HepG2 (cell line): ENCODE measurements around the gene STAT6. TPM values are rescaled to one million over a fixed set of nuclear protein-coding genes. Genes with fewer than 3 reads are reported as not detected.

Experiments used
- ERF ChIP-seq: IDR thresholded peaks from 2 replicates; pipeline ENCODE4 v1.6.1; 2018; ENCODE audit warnings: missing biosample characterization, missing genetic modification reagents
- ESRRA ChIP-seq: sonication (generic); formaldehyde crosslinking; IDR thresholded peaks from 2 replicates; pipeline ENCODE4 v1.5.1; 2020; ENCODE audit warnings: mild to moderate bottlenecking, low read depth, missing genetic modification reagents
- GATAD2A ChIP-seq: IDR thresholded peaks from 2 replicates; pipeline ENCODE4 v1.6.1; 2016
- GLI4 ChIP-seq: sonication (generic); formaldehyde crosslinking; IDR thresholded peaks from 2 replicates; pipeline ENCODE4 v1.5.1; 2020; ENCODE audit warnings: missing genetic modification reagents, mild to moderate bottlenecking, moderate library complexity, borderline replicate concordance
- HNF4G ChIP-seq, 2 experiments: sonication (generic) in 1 of 2; formaldehyde crosslinking in 1 of 2; IDR thresholded peaks; 2 replicates each; pipeline versions ENCODE4 v1.4.0 to v1.6.1; 2011 to 2020; ENCODE audit warnings: borderline replicate concordance in 2 of 2, low read depth in 2 of 2, mild to moderate bottlenecking in 2 of 2, low read length in 1 of 2, missing genetic modification reagents in 1 of 2, moderate library complexity in 1 of 2
- MAZ ChIP-seq, 2 experiments: sonication (generic) in 1 of 2; formaldehyde crosslinking in 1 of 2; IDR thresholded peaks; 2 replicates each; pipeline versions ENCODE4 v1.5.0 to v1.6.1; 2012 to 2020; ENCODE audit warnings: low read depth in 2 of 2, mild to moderate bottlenecking in 2 of 2, borderline replicate concordance in 1 of 2, improper control_type of control experiment in 1 of 2, low read length in 1 of 2, missing genetic modification reagents in 1 of 2, moderate library complexity in 1 of 2
- NR0B2 ChIP-seq: sonication (generic); formaldehyde crosslinking; IDR thresholded peaks from 2 replicates; pipeline ENCODE4 v1.4.0; 2020; ENCODE audit warnings: mild to moderate bottlenecking, missing genetic modification reagents
- PAXIP1 ChIP-seq: sonication (generic); formaldehyde crosslinking; conservative IDR thresholded peaks from 2 replicates; pipeline ENCODE4 v1.4.0; 2020; ENCODE audit warnings: mild to moderate bottlenecking, missing genetic modification reagents, moderate library complexity
- SALL1 ChIP-seq: sonication (generic); formaldehyde crosslinking; IDR thresholded peaks from 2 replicates; pipeline ENCODE4 v1.8.0; 2022; ENCODE audit warnings: mild to moderate bottlenecking, missing genetic modification reagents
- SP5 ChIP-seq: IDR thresholded peaks from 2 replicates; pipeline ENCODE4 v1.6.1; 2016; ENCODE audit warnings: low read depth, borderline replicate concordance
- SRSF1 ChIP-seq: fragments of 200-400 bp; formaldehyde crosslinking; optimal IDR thresholded peaks from 2 replicates; pipeline ENCODE3; 2017; ENCODE audit warnings: mild to moderate bottlenecking, low read depth, low read length, moderate library complexity
- SRY ChIP-seq: sonication (generic); formaldehyde crosslinking; IDR thresholded peaks from 2 replicates; pipeline ENCODE4 v1.8.0; 2022; ENCODE audit warnings: mild to moderate bottlenecking, missing genetic modification reagents
- TBX2 ChIP-seq: sonication (generic); formaldehyde crosslinking; IDR thresholded peaks from 2 replicates; pipeline ENCODE4 v1.5.0; 2020; ENCODE audit warnings: missing genetic modification reagents, mild to moderate bottlenecking, borderline replicate concordance
- TCF7 ChIP-seq: sonication (generic); IDR thresholded peaks from 2 replicates; pipeline ENCODE4 v1.6.1; 2016; ENCODE audit warnings: antibody characterized with exemption, low read depth
- THRA ChIP-seq: sonication (generic); formaldehyde crosslinking; IDR thresholded peaks from 2 replicates; pipeline ENCODE4 v1.4.0; 2020; ENCODE audit warnings: missing genetic modification reagents, borderline replicate concordance
- ZFP91 ChIP-seq: sonication (generic); formaldehyde crosslinking; IDR thresholded peaks from 2 replicates; pipeline ENCODE4 v1.9.0; 2022; ENCODE audit warnings: missing genetic modification reagents, mild to moderate bottlenecking, borderline replicate concordance
- ZFY ChIP-seq: sonication (generic); formaldehyde crosslinking; IDR thresholded peaks from 2 replicates; pipeline ENCODE4 v1.4.0; 2020; ENCODE audit warnings: missing genetic modification reagents
- ZNF746 ChIP-seq: sonication (generic); formaldehyde crosslinking; IDR thresholded peaks from 2 replicates; pipeline ENCODE4 v1.8.0; 2022; ENCODE audit warnings: mild to moderate bottlenecking, missing genetic modification reagents
- ZSCAN25 ChIP-seq: sonication (generic); formaldehyde crosslinking; IDR thresholded peaks from 2 replicates; pipeline ENCODE4 v1.8.0; 2022; ENCODE audit warnings: mild to moderate bottlenecking, missing genetic modification reagents
- polyA plus RNA-seq, 8 experiments: library from polyadenylated mRNA; depleted of rRNA in 3 of 8; stranded (reverse) in 7 of 8; unstranded in 1 of 8; fragments of >200 nt; fragmentation: Illumina TruSeq in 4 of 8; extraction: Trizol in 4 of 8; gene quantifications; 2 replicates each; pipeline versions ENCODE4 v1.2.1 to v1.2.3, GENCODE V29; 2011 to 2016; ENCODE audit warnings: low read depth in 4 of 8, missing spikeins in 1 of 8, mixed read lengths in 1 of 8; ENCODE audit not compliant: insufficient read depth in 1 of 8
- total RNA-seq, 5 experiments: library from RNA; depleted of rRNA; stranded (reverse); fragments of >200 nt; fragmentation: Illumina TruSeq; extraction: Trizol; gene quantifications; 2 replicates each; pipeline ENCODE4 v1.2.3, GENCODE V29; 2016; ENCODE audit warnings: low read depth in 1 of 5

The STAT6 gene
- total and polyA plus RNA-seq, 2 of the 13 experiments (the other 11 are each of a cell fraction or from before 2014, with no cell fraction given): 28.0 to 62.2 TPM

- TF ChIP-seq NR0B2: no peak
- peak; percentile 79; the same call in 1 of the 2 replicates for TF ChIP-seq THRA (CRISPR knock-in tag)
- TF ChIP-seq SALL1 (CRISPR knock-in tag): peak; percentile 71
- TF ChIP-seq HNF4G (IDR thresholded peaks at IDR 0.05; ENCODE audit: borderline replicate concordance, low read depth, low read length): peak; percentile 83; the same call in 1 of the 2 replicates
- peak; percentile 70; the same call in 1 of the 2 replicates for TF ChIP-seq HNF4G (CRISPR knock-in tag; IDR thresholded peaks at IDR 0.05; ENCODE audit: borderline replicate concordance, low read depth)
- 0 out of 2 replicates have a peak, but pooled peaks have one; percentile 13 for TF ChIP-seq ZFY (CRISPR knock-in tag)
- 0 out of 2 replicates have a peak, but pooled peaks have one; percentile 26 for TF ChIP-seq SRY (CRISPR knock-in tag)
- peak; percentile 75 for TF ChIP-seq GATAD2A
- peak; percentile 84 for TF ChIP-seq ZNF746 (CRISPR knock-in tag)
- TF ChIP-seq SRSF1: peak; percentile 10
- TF ChIP-seq TBX2 (CRISPR knock-in tag): peak; percentile 75; the same call in 1 of the 2 replicates
- TF ChIP-seq ESRRA (CRISPR knock-in tag): peak; percentile 59; the same call in 1 of the 2 replicates
- TF ChIP-seq PAXIP1 (CRISPR knock-in tag): peak; percentile 97
- 0 out of 2 replicates have a peak, but pooled peaks have one; percentile 46 for TF ChIP-seq ERF (CRISPR knock-in tag)
- TF ChIP-seq SP5 (CRISPR knock-in tag): peak; percentile 67; the same call in 1 of the 2 replicates
- TF ChIP-seq TCF7: peak; percentile 56; the same call in 1 of the 2 replicates
- TF ChIP-seq ZSCAN25 (CRISPR knock-in tag): peak; percentile 81
- no peak for TF ChIP-seq GLI4
- TF ChIP-seq ZFP91 (CRISPR knock-in tag): 0 out of 2 replicates have a peak, but pooled peaks have one; percentile 36
- 0 out of 2 replicates have a peak, but pooled peaks have one; percentile 22 for TF ChIP-seq MAZ (IDR thresholded peaks at IDR 0.05; ENCODE audit: borderline replicate concordance, low read depth, low read length)
- no peak for TF ChIP-seq MAZ (CRISPR knock-in tag; IDR thresholded peaks at IDR 0.05; ENCODE audit: low read depth)
Measured at GRCh38 chr12:57146961-57147944, 36.1 kb upstream of the STAT6 start, which contains the start of gene LRP1-AS (continued).
